Measurements from ENCODE around the gene DAPK1. TPM values are rescaled to one million over a fixed set of nuclear protein-coding genes. Genes with fewer than 3 reads are reported as not detected.

The DAPK1 gene
- total RNA-seq, 2 experiments from 2014 or later, result 1.2 to 6.8 TPM

Other genes with a start within 250 kb of the DAPK1 start
- gene CTSL, start 228.3 kb downstream of the DAPK1 start, total RNA-seq, result under 1 TPM in 1 of 2 experiments, not detected in 1; 0.96 TPM

All from activated CD8-positive, alpha-beta memory T cell treated with anti-CD3 and anti-CD28 coated beads, Interleukin-2, amount 10 ng/mL, durations not matched to agents 7 days and 5 days (primary cell).